Measurements from ENCODE around the gene NMNAT2.

- TF ChIP-seq CTCF (conservative IDR thresholded peaks at IDR 0.05; ENCODE audit: low read depth in 2 of 2) = no peak
- no peak for TF ChIP-seq ETS1 (IDR thresholded peaks at IDR 0.05)
Measured at GRCh38 chr1:183288583-183288982, 129.6 kb downstream of the NMNAT2 start.
